Measurements from ENCODE around the gene RUNX3.

GRCh38 chr1:24919791-24920532 lies 10.1 kb downstream of the RUNX3 start:
- TF ChIP-seq RAD21 (IDR thresholded peaks at IDR 0.05) (no peak), CTCF (IDR thresholded peaks at IDR 0.05; ENCODE audit: low read depth, low read length, missing input control) (no peak), RXRA (IDR thresholded peaks at IDR 0.05) (no peak), JUND (IDR thresholded peaks at IDR 0.05) (no peak), MAX (IDR thresholded peaks at IDR 0.05) (no peak)
